Adrenal gland (tissue), 5 donors: Measurements from ENCODE around the gene FEM1B.

ENCODE experiments used
- POLR2A ChIP-seq, 2 donors: fragments of 450-650 bp; IDR thresholded peaks; one replicate each; pipeline ENCODE4 v1.6.1; 2017; ENCODE audit warnings: antibody characterized with exemption in 2 of 2, mild to moderate bottlenecking in 2 of 2, moderate library complexity in 1 of 2
- TF ChIP-seq, protein P1 (sequence below), 6 experiments: fragments of 450-650 bp in 4 of 6; fragments of 200-600 bp in 2 of 6; sonication (generic) in 1 of 6; IDR thresholded peaks; 1 replicate in 5 of 6; 2 replicates in 1 of 6; pipeline versions ENCODE4 v1.5.1 to v1.8.0; 2016 to 2021; ENCODE audit warnings: antibody characterized with exemption in 6 of 6, mild to moderate bottlenecking in 2 of 6, moderate library complexity in 1 of 6
- donor health status: DM: no; HTN: no; CAD: no.

GRCh38 chr15:68289621-68290352, 12.2 kb downstream of the FEM1B start:
- TF ChIP-seq, protein P1, sequence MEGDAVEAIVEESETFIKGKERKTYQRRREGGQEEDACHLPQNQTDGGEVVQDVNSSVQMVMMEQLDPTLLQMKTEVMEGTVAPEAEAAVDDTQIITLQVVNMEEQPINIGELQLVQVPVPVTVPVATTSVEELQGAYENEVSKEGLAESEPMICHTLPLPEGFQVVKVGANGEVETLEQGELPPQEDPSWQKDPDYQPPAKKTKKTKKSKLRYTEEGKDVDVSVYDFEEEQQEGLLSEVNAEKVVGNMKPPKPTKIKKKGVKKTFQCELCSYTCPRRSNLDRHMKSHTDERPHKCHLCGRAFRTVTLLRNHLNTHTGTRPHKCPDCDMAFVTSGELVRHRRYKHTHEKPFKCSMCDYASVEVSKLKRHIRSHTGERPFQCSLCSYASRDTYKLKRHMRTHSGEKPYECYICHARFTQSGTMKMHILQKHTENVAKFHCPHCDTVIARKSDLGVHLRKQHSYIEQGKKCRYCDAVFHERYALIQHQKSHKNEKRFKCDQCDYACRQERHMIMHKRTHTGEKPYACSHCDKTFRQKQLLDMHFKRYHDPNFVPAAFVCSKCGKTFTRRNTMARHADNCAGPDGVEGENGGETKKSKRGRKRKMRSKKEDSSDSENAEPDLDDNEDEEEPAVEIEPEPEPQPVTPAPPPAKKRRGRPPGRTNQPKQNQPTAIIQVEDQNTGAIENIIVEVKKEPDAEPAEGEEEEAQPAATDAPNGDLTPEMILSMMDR (IDR thresholded peaks at IDR 0.05) = no peak
- TF ChIP-seq POLR2A (IDR thresholded peaks at IDR 0.05) = no peak
